Measurements from ENCODE around the gene KEAP1. TPM values are rescaled to one million over a fixed set of nuclear protein-coding genes. Genes with fewer than 3 reads are reported as not detected.

The KEAP1 gene
- total RNA-seq, 1 donor from 2014 or later = 41.2 TPM

DNA sequence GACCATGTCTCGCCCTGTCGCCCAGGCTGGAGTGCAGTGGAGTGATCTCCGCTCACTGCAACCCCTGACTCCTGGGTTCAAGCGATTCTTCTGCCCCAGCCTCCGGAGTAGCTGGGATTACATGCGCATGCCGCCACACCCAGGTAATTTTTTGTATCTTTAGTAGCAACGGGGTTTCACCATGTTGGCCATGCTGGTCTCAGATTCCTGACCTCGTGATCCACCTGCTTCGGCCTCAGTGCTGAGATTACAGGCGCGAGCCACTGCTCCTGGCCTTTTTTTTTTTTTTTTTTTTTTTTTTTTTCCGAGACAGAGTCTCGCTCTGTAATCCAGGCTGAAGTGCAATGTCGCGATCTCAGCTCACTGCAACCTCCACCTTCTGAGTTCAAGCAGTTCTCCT, 4.9 kb upstream of the KEAP1 start:
- DNase-seq (ENCODE audit: low read depth) = no peak
- TF ChIP-seq, protein P1, sequence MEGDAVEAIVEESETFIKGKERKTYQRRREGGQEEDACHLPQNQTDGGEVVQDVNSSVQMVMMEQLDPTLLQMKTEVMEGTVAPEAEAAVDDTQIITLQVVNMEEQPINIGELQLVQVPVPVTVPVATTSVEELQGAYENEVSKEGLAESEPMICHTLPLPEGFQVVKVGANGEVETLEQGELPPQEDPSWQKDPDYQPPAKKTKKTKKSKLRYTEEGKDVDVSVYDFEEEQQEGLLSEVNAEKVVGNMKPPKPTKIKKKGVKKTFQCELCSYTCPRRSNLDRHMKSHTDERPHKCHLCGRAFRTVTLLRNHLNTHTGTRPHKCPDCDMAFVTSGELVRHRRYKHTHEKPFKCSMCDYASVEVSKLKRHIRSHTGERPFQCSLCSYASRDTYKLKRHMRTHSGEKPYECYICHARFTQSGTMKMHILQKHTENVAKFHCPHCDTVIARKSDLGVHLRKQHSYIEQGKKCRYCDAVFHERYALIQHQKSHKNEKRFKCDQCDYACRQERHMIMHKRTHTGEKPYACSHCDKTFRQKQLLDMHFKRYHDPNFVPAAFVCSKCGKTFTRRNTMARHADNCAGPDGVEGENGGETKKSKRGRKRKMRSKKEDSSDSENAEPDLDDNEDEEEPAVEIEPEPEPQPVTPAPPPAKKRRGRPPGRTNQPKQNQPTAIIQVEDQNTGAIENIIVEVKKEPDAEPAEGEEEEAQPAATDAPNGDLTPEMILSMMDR (conservative IDR thresholded peaks at IDR 0.05; ENCODE audit: low read depth, low read length) = no peak
- H3K4me3 ChIP-seq (ENCODE audit: low read depth, low read length) = no peak overlapping the region

DNA sequence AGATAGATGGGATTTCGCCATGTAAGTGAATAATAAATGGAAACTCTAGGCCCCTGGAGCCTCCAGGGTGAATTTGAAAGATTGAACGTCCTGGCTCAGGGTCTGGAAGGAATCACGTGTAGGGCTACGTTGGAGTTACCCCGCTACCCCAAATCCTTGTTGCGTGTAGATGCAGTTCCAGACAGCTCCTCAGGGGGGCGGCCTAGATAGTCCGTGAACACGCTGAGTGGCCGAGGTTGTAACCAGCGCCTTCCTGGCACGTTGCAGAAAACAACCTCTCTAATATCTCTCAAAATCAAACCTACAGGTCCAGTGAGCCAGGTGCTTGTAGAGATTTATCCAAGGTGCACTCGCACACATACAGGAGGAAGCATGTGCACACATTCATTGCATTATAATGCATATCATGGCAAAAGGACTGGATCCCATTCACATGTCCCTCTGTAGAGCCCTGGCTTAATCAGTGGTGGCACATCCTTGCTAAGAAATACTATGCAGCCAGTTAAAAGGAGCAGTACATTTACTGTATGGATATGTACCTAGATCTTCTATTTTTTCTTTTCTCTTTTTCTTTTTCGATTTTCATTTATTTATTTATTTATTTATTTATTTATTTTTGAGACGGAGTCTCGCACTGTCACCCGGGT, 2.5 kb upstream of the KEAP1 start:
- DNase-seq (ENCODE audit: low read depth) = no peak
- no peak overlapping the region for H3K4me3 ChIP-seq (ENCODE audit: low read depth, low read length)
- TF ChIP-seq, protein P1 (conservative IDR thresholded peaks at IDR 0.05; ENCODE audit: low read depth, low read length) = peak; percentile 80

DNA sequence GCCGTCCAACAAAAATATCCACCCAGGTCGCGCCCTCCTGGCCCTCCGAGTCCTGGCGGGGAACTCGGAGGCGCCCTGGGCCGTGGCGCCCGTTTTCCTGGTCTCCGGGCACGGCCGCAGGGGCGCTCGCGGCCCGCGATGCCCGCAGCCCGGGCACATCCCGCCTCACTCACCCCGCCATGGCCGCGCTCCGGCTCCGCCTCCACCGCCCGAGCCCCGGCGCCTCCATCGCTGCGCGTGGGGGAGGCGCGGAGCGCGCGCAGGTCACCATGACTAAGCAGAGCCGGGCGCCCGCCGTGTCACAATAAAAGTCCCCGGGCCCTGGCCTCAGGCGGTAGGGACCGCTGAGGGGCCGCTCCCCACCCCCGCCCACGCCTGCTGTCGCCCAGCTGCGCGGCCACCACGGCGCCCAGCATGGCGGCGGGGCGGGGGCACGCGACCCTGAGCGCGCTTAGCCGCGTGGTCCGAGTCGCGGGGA, 593 bp downstream of the KEAP1 start:
- TF ChIP-seq, protein P1 (conservative IDR thresholded peaks at IDR 0.05; ENCODE audit: low read depth, low read length) = no peak
- no peak for DNase-seq (ENCODE audit: low read depth)
- H3K4me3 ChIP-seq (ENCODE audit: low read depth, low read length) = peak overlapping the region; percentile 94

DNA sequence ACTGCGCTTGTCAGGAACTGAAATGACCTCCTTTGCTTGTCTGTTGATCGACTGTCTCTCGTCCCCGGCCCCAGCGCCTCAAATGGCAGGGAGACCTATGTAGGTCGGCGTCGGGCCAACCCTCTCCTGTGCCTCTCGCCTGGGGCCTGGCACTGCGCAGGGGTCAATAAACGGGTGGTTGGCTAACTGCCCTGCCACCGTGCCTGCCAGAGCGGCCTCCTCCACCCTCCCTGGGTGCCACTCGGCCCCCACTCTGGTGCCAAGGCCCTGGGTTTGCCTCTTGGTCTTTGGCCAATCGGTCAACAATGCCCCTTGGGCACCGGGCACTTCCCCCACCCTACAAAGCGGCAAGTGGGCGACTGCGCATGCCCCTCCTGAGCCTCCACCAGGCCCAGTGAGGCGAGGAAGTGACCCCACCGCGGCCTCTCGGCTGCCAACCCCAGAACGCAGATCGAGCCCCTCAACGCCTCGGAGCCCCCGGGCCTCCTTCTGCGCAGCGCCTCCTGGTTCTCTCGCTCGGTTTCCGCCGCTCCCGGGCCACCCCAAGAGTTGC, 1.1 kb downstream of the KEAP1 start:
- no peak for DNase-seq (ENCODE audit: low read depth)
- TF ChIP-seq, protein P1 (conservative IDR thresholded peaks at IDR 0.05; ENCODE audit: low read depth, low read length) = no peak
- H3K4me3 ChIP-seq (ENCODE audit: low read depth, low read length) = peak overlapping the region; percentile 94

DNA sequence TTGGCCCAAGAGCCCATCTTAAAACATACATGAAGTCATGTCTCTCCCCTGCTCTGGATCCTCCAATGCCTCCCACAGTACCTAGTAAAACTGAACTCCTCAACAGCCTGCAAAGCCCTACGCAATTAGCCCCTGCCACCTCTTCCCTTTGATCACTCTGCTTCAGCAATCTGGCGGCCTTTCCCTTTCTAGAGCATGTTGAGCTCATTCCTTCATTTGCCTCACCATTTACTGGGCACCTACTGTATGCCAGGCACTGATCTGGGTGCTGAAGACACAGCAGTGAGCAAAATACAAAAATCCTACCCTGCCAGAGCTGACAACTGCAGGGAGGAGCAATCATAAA, 2.9 kb downstream of the KEAP1 start:
- DNase-seq (ENCODE audit: low read depth) = no peak
- TF ChIP-seq, protein P1 (conservative IDR thresholded peaks at IDR 0.05; ENCODE audit: low read depth, low read length) = no peak

DNA sequence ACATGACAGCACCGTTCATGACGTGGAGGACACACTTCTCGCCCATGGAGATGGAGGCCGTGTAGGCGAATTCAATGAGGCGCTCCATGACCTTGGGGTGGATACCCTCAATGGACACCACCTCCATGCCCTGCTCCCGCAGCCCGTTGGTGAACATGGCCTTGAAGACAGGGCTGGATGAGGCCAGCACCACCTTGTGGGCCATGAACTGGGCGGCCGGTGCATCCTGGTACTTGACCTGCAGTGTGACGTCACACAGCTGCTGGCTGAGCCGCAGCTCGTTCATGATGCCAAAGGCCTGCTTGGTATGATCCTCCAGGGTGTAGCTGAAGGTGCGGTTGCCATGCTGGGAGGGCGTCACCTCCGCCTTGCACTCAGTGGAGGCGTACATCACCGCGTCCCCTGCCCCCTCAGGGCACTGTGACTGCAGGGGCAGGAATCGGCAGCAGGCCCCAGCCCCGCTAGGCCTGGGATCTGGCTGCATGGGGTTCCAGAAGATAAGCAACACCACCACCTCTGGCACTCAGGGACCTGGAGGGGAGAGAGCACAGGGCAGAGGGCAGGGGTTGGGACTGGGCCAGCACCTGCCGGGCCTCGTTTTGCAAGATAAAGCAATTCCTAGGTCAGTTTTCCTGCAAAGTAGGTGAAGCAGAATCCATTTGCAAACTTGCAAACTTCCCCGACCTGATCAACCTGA, 3.5 kb downstream of the KEAP1 start:
- no peak for DNase-seq (ENCODE audit: low read depth)
- TF ChIP-seq, protein P1 (conservative IDR thresholded peaks at IDR 0.05; ENCODE audit: low read depth, low read length) = no peak
- H3K4me3 ChIP-seq (ENCODE audit: low read depth, low read length) = no peak overlapping the region

More for the DNA sequence above, 2.9 kb downstream of the KEAP1 start:
- H3K4me3 ChIP-seq (ENCODE audit: low read depth, low read length) = no peak overlapping the region
